Measurements from ENCODE around the gene MAPK8. TPM values are rescaled to one million over a fixed set of nuclear protein-coding genes. Genes with fewer than 3 reads are reported as not detected.

Gene MAPK8
- total RNA-seq, 2 experiments from 2014 or later: 29.1 to 40.5 TPM

GRCh38 chr10:48398261-48398660 lies 91.8 kb downstream of the MAPK8 start:
- H3K9me2 ChIP-seq (ENCODE audit: insufficient read depth, low read length): no peaks in the 10 kb centered on the region
- no peak overlapping the region for H3K27ac ChIP-seq (ENCODE audit: low read depth, low read length, poor library complexity, severe bottlenecking)
- H3K4me3 ChIP-seq (ENCODE audit: low read depth, low read length, poor library complexity, severe bottlenecking): no peak overlapping the region
- H3K36me3 ChIP-seq (ENCODE audit: insufficient read depth, low read length): no peaks in the 10 kb centered on the region
- no peak overlapping the region for H2AFZ ChIP-seq (ENCODE audit: low read length)
- no peak overlapping the region for H3K4me2 ChIP-seq (ENCODE audit: low read length)
- ChIA-PET POLR2A (interaction anchor here (0.6 kb wide), 1 partner anchor 16 kb away, joined by 5 read pairs; no protein-coding TSS in a partner anchor), CTCF (ENCODE audit: unreplicated experiment) (no interaction called here)
- peaks cover 12% of the 10 kb centered on the region for H4K20me1 ChIP-seq (ENCODE audit: insufficient read depth, low read length)
- no TSS peak for BruUV-seq (replicated peaks)
- H3K9me3 ChIP-seq (ENCODE audit: low read length): no peaks in the 10 kb centered on the region
- no peaks in the 10 kb centered on the region for H3K79me2 ChIP-seq (ENCODE audit: insufficient read depth, low read depth, low read length)
- no peak for TF ChIP-seq EZH2phosphoT487 (IDR thresholded peaks at IDR 0.05; ENCODE audit: borderline replicate concordance, low read depth, low read length)
- TF ChIP-seq, protein P1, sequence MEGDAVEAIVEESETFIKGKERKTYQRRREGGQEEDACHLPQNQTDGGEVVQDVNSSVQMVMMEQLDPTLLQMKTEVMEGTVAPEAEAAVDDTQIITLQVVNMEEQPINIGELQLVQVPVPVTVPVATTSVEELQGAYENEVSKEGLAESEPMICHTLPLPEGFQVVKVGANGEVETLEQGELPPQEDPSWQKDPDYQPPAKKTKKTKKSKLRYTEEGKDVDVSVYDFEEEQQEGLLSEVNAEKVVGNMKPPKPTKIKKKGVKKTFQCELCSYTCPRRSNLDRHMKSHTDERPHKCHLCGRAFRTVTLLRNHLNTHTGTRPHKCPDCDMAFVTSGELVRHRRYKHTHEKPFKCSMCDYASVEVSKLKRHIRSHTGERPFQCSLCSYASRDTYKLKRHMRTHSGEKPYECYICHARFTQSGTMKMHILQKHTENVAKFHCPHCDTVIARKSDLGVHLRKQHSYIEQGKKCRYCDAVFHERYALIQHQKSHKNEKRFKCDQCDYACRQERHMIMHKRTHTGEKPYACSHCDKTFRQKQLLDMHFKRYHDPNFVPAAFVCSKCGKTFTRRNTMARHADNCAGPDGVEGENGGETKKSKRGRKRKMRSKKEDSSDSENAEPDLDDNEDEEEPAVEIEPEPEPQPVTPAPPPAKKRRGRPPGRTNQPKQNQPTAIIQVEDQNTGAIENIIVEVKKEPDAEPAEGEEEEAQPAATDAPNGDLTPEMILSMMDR (conservative IDR thresholded peaks at IDR 0.05; ENCODE audit: low read length): no peak
- intact Hi-C loops (cut with micrococcal nuclease; ENCODE audit: unreplicated experiment): no loop called here
- H3K4me1 ChIP-seq (ENCODE audit: insufficient read depth, low read length, poor library complexity, severe bottlenecking): no peaks in the 10 kb centered on the region
- DNase-seq (ENCODE audit: low spot score): no peak

- TF ChIP-seq, protein P1 (conservative IDR thresholded peaks at IDR 0.05; ENCODE audit: low read length): no peak
- TF ChIP-seq EZH2phosphoT487 (IDR thresholded peaks at IDR 0.05; ENCODE audit: borderline replicate concordance, low read depth, low read length): no peak
- intact Hi-C loops (cut with micrococcal nuclease; ENCODE audit: unreplicated experiment): no loop called here
- H3K4me1 ChIP-seq (ENCODE audit: insufficient read depth, low read length, poor library complexity, severe bottlenecking): no peaks in the 10 kb centered on the region
- H3K79me2 ChIP-seq (ENCODE audit: insufficient read depth, low read depth, low read length): no peaks in the 10 kb centered on the region
- ChIA-PET POLR2A (interaction anchor here (0.6 kb wide), 2 partner anchors 15 to 794 kb away, joined by 3 to 5 read pairs; no protein-coding TSS in a partner anchor), CTCF (ENCODE audit: unreplicated experiment) (no interaction called here)
- H3K9me3 ChIP-seq (ENCODE audit: low read length): no peaks in the 10 kb centered on the region
- H3K4me2 ChIP-seq (ENCODE audit: low read length): no peak overlapping the region
- no peak overlapping the region for H2AFZ ChIP-seq (ENCODE audit: low read length)
- H3K27ac ChIP-seq (ENCODE audit: low read depth, low read length, poor library complexity, severe bottlenecking): no peak overlapping the region
- no peaks in the 10 kb centered on the region for H3K36me3 ChIP-seq (ENCODE audit: insufficient read depth, low read length)
- BruUV-seq (replicated peaks): no TSS peak
- no peak overlapping the region for H3K4me3 ChIP-seq (ENCODE audit: low read depth, low read length, poor library complexity, severe bottlenecking)
- no peaks in the 10 kb centered on the region for H3K9me2 ChIP-seq (ENCODE audit: insufficient read depth, low read length)
- no peak for DNase-seq (ENCODE audit: low spot score)
- peaks cover 12% of the 10 kb centered on the region for H4K20me1 ChIP-seq (ENCODE audit: insufficient read depth, low read length)
Observed at GRCh38 chr10:48399056-48399541, 92.6 kb downstream of the MAPK8 start.

DNA sequence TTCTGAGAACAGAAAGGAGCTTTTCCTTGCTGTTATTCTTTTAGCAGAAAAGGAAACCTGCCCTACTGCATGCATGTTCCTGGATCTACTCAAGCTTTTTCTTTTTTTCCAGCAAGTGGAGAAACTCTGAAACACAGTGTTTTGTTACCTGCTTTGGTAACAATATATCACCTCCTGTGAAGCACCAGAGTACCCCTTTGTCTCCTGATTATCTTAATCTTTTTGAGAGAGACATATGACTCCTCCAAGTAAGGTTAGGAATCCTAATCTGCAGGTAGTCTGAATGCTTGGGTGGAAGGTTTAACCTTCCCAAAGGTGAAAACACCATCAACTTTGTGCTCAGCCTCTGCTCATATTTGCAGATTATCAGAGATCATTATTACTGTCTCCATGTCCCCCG lies 93.1 kb downstream of the MAPK8 start:
- intact Hi-C loops (cut with micrococcal nuclease; ENCODE audit: unreplicated experiment): no loop called here
- no TSS peak for BruUV-seq (replicated peaks)
- DNase-seq (ENCODE audit: low spot score): no peak
- H3K27ac ChIP-seq (ENCODE audit: low read depth, low read length, poor library complexity, severe bottlenecking): no peak overlapping the region
- no peaks in the 10 kb centered on the region for H3K4me1 ChIP-seq (ENCODE audit: insufficient read depth, low read length, poor library complexity, severe bottlenecking)
- peaks cover 12% of the 10 kb centered on the region for H4K20me1 ChIP-seq (ENCODE audit: insufficient read depth, low read length)
- ChIA-PET POLR2A (interaction anchor here (0.6 kb wide), 1 partner anchor 794 kb away, joined by 3 read pairs; no protein-coding TSS in a partner anchor), CTCF (ENCODE audit: unreplicated experiment) (no interaction called here)
- H3K9me3 ChIP-seq (ENCODE audit: low read length): no peaks in the 10 kb centered on the region
- no peak overlapping the region for H3K4me2 ChIP-seq (ENCODE audit: low read length)
- TF ChIP-seq EZH2phosphoT487 (IDR thresholded peaks at IDR 0.05; ENCODE audit: borderline replicate concordance, low read depth, low read length): no peak
- TF ChIP-seq, protein P1 (conservative IDR thresholded peaks at IDR 0.05; ENCODE audit: low read length): no peak
- no peaks in the 10 kb centered on the region for H3K36me3 ChIP-seq (ENCODE audit: insufficient read depth, low read length)
- no peaks in the 10 kb centered on the region for H3K9me2 ChIP-seq (ENCODE audit: insufficient read depth, low read length)
- no peak overlapping the region for H2AFZ ChIP-seq (ENCODE audit: low read length)
- H3K4me3 ChIP-seq (ENCODE audit: low read depth, low read length, poor library complexity, severe bottlenecking): no peak overlapping the region
- no peaks in the 10 kb centered on the region for H3K79me2 ChIP-seq (ENCODE audit: insufficient read depth, low read depth, low read length)

All from OCI-LY7 (cell line).